Stimulated activated naive CD4-positive, alpha-beta T cell (primary cell): ENCODE results near the gene AGER.
"Not testable (repeated sequence)": the region's sequence is repeated elsewhere in the genome, so short reads cannot be mapped to it uniquely, and the experiment has no call there.

Experiments
- DNase-seq, 6 experiments: peaks; one replicate each; lab custom pipeline; 2025; lab: John Stamatoyannopoulos, UW

Gene AGER

DNA sequence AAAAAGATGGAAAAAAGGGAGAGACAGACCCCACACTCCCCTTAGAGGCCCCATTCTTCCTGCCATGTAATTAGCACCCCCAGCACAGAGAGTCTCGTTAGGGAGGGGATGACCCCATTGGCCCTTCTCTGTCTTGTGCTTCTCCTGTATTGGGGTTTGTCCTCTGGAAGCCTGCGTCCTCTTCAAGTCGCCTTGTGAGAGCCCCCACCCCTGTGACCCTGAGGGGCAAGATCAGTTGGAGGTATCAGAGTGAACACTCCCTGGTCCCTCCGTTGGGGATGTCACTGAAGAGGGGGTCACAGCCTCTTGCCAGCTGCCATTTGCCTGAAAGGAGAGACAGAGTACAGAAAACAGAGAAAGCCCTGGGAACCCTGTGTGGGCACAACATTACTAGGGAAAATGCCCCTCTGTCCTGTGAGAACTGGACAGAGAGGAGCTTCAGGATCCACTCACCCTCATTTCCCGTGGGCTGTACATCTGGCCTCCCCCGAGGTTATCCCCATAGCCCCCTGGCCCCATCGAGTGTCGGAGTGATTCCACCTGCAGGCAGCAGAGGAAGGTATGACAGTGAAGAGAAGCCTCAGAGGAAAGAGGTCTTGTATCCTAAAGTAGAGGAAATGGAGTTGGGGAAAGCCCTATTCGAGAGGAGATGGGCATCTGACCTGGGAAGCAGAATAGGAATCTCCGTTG, 2.2 kb upstream of the AGER start:
- DNase-seq, result not testable (repeated sequence)

GRCh38 chr6:32185681-32186131, 1.7 kb upstream of the AGER start:
- DNase-seq, result not testable (repeated sequence)

- no peak for DNase-seq
Observed at GRCh38 chr6:32183483-32184083, 470 bp downstream of the AGER start.

DNA sequence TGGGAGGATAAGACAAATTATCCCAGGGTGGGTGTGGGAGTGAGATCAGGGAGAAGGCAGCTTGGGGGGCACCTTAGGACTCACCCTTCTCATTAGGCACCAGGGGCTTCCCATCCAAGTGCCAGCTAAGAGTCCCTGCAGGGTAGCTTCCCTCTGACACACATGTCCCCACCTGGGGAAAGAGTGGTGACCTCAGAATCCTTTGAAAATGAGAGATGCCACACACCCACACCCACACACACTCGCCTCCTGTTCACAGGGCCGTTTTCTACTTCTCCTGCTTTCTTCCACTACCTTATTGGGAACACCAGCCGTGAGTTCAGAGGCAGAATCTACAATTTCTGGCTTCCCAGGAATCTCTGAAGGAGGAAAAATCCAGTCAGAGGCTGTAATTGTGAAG, 1.0 kb downstream of the AGER start:
- DNase-seq, result no peak

- DNase-seq, result no peak
Observed at GRCh38 chr6:32182555-32182981, 1.5 kb downstream of the AGER start.

GRCh38 chr6:32181915-32182529, 2.0 kb downstream of the AGER start:
- DNase-seq, result no peak

- DNase-seq, result no peak
Observed at GRCh38 chr6:32181148-32181702, 2.8 kb downstream of the AGER start.

DNA sequence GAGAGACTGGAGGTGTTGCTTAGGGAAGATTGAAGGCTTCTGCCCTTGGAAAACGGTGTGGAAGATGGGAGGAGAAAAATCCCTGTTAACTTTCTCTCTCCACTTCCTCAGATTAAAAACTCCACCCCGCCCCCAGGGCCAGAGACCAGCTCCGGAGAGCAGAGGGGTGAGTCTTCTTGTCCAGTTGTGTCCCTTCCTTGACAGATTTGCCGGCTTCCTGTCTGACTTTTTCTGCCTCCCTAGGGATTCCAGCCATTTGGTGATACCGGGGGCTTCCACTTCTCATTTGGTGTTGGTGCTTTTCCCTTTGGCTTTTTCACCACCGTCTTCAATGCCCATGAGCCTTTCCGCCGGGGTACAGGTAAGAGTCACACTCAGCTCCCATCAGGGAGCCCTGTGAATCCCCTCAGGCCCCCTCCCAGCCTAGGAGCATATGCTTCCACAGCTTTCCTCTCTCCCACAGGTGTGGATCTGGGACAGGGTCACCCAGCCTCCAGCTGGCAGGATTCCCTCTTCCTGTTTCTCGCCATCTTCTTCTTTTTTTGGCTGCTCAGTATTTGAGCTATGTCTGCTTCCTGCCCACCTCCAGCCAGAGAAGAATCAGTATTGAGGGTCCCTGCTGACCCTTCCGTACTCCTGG, 4.2 kb downstream of the AGER start:
- DNase-seq, result no peak

GRCh38 chr6:32178547-32179440, 5.3 kb downstream of the AGER start:
- no peak for DNase-seq

GRCh38 chr6:32177788-32178546, 6.1 kb downstream of the AGER start, which contains the start of gene RNF5:
RNF5 (plus strand) TSS chr6:32178405; CDS start chr6:32178512, 107 bp downstream.
- peak; percentile 84 to 99 (median 98) for DNase-seq

DNA sequence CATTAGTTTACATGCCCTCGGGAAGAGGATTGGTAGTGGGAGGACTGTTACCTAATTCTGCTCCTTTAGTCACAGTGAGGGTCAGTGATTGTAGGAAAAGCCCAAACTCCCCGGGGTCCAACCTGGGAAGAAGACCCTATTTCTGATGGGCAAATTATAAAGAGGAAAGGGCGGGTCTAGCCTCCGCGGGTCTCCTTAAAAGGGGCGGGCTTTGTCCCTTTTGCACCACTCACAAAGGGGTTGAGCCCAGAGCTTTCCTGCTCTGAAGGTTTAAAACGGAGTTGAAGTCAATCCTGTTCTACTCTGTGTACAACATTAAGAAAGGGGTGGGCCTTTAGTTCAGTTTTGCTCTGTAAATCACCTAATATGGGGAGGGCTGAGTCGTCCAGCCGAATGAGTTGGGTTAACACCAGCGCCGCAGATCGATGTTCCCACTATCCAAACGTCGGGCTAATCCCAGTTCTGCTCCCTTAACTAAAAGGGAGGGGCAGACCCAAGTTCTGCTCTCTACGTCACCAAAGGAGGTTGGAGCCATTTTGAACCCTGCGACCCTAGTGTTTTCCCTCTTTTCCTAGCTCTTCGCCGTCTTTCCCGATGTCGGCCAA, 6.8 kb downstream of the AGER start:
- DNase-seq, result peak in 1 of 6 experiments; percentile 54

DNA sequence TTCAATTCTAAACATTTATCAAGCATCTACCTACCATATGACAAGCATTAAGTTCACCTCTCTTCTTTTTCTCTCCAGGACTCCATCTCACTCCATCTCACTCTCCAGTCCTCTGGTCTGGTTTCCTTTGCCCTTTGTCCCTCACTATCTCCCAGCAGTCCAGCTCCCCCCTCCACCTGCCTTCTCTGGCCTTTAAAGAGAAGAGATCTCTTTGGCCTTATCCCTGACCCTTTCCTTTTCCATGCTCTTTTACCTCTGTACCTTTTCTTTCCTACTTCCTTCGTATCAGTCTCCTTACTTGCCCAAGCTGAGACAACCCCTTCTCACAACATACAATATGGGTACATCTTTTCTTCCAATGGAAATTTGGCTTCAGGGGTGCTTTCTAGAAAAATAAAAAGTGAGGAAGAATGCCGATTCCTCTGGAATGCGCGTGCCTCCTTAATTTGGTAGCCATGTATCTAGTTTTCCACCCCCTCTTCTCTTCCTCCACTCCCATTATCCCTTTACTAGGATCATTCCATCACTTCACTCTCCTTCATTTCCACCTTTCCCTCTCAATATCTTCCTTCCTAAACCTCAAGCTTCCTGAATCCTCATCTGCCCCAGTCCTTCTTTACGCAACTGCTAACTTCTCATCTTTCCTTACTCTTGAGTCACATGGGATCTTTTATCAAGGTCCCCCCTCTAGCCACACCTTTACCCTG, 7.4 kb downstream of the AGER start:
- DNase-seq, result no peak

- DNase-seq, result peak; percentile 90 to 95 (median 92)
Observed at GRCh38 chr6:32175711-32176475, 8.2 kb downstream of the AGER start, which contains the start of gene AGPAT1. AGPAT1 (minus strand) TSS chr6:32176084; CDS start chr6:32171496, 4,588 bp downstream.

- no peak for DNase-seq
Observed at GRCh38 chr6:32175322-32175710, 8.7 kb downstream of the AGER start.

DNA sequence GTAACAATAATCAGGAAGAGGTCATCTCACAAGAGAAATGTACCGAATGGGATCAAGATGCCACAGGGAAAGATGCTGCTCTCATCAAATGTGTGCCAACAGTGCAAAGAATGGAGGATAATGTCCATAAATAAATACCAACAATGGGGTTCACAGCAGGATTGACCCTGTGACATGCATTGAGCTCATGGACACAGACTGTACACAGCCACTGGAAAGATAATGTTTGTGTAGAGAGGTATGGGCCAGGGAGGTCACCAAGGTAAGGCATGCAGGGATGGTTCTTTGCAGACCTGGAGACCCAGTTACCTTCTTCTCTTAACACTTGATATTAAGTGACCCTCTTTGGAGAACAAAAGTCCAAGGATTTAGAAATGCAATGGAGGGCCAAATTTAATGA, 9.6 kb downstream of the AGER start:
- no peak for DNase-seq

- peak in 2 of 6 experiments; percentile 31 to 44 for DNase-seq
Observed at GRCh38 chr6:32173051-32173727, 10.9 kb downstream of the AGER start.

GRCh38 chr6:32171234-32171633, 12.8 kb downstream of the AGER start:
- no peak for DNase-seq

GRCh38 chr6:32170294-32170693, 13.8 kb downstream of the AGER start:
- DNase-seq, result no peak
